Measurements from ENCODE around the gene TMEM14B.

GRCh38 chr6:10733151-10733715 lies 14.4 kb upstream of the TMEM14B start:
- TF ChIP-seq CTCF (IDR thresholded peaks at IDR 0.05): no peak
- TF ChIP-seq POLR2A (IDR thresholded peaks at IDR 0.05): no peak

Data from tibial nerve (tissue), 3 donors.